H54 (cell line): ENCODE measurements around the gene APP.
A peak's percentile ranks its signal among the peaks of the same experiment; 100 is the strongest.

Source experiments
- DNase-seq: peaks from one replicate; pipeline ENCODE4 v3.0.0; 2011; ENCODE audit warnings: low spot score, mixed read lengths; ENCODE audit not compliant: insufficient read length
- FAIRE-seq: peaks from 3 replicates; lab custom pipeline; 2011; peaks lifted over from hg19 to GRCh38; lab: Jason Lieb, UNC
- POLR2A ChIP-seq: IDR thresholded peaks from 2 replicates; pipeline ENCODE4 v1.6.1; 2011; ENCODE audit warnings: low read depth, mild to moderate bottlenecking, low read length

The APP gene

DNA sequence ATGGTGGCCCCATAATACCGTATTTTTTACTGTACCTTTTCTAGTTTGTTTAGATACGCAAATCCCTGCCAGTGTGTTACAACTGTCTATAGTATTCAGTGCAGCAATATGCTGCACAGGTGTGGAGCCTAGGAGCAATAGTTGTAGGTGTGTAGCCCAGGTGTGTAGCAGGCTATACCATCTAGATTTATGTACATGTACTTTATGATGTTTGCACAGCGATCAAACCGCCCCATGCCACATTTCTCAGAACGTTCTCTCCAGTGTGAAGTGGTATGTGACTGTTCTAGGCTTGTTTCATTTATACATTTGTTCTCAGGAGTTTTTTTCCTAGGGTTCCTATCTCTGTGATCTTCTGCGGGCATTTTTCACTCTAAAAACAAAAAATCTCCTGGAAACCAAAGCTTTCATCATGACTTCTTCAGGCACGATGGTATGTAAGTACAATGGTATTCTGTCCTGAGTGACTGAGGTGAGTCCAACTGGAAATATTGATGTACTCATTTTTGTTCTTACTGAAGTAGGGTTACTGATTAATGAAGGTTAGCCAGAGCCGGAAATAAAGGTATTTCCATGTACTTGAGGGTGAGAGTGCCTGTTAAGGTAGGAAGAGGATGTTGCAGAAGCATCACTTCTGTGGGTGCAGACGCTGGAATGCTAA lies 282.8 kb downstream of the APP start:
- TF ChIP-seq POLR2A: no peak
- DNase-seq: no peak
- no peak for FAIRE-seq

DNA sequence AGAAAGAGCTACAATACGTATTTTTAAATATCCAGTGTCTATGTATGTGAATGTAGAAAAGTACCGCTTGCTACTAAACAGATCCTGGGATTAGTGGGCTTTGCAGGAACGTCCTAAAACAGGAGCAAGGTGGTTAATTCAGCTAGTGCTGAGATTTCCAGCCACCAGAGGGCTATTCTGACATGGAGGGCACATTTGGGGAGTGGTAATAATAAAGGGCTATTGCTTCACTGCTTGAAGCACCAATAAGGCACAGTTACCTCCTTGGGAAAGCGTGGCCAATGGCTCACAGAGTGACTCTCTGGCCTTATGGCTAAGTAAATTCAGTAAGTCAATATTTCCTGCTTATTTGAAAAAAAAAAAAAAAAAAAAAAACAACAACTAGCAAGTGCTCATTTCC lies 283.4 kb downstream of the APP start:
- FAIRE-seq (no peak), DNase-seq (no peak)
- no peak for TF ChIP-seq POLR2A

DNA sequence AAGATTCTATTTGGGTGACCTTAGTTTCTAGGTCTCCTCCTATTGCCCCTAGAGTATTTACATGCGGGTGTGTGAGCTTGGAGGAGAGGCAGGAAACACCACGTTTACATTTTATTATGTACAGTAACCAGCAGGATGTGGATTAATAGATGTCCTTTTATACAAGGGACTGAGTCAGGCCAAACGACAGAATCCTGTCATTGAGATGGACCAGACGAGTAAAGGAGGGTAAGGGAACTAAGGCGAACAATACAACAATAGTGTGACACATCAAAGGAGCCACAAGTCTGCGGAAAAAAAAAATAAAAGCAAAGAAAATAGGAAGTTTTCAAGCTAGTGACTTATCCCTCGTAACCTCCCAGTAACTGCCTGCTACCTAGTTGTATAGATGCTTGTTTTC lies 284.7 kb downstream of the APP start:
- FAIRE-seq: no peak
- TF ChIP-seq POLR2A: no peak
- DNase-seq: no peak

DNA sequence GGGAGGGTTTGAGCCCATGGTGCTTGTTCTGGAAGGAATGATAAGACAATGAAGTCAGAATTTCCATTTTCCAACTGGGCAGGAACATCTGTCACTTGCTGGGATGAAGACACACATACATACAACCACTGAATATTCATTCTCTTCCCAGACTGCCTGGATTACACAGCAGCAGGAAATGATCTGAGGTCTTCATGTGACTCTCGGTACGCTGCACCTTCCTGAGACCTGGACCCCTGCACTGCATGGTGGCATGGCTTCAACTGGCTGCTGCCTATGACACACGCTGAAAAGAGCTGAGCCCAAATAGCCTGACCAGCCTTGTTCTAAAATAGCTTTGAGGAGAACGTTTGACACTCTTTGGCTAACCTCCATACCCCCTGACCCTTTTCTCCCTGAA lies 285.2 kb downstream of the APP start:
- no peak for TF ChIP-seq POLR2A
- no peak for DNase-seq
- FAIRE-seq: no peak

DNA sequence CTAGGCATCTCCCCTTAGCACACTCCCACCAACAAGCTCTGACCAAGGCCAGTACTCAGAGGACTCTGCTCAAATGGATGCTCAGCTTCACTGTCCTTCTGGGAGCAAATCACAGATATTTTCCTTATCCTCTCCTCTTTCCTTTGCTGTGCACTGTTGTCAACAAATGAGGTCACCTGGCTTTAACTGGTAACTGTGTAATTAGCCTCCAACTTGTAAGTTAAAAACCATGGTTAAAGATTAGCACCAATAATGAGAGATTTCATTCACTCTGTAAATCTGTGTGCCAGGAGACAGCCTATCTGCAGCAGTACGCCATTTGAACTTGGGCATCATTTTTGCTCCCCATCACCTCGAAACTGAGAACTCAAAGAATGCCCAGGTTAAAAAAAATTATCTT lies 286.3 kb downstream of the APP start:
- TF ChIP-seq POLR2A: no peak
- no peak for FAIRE-seq

DNA sequence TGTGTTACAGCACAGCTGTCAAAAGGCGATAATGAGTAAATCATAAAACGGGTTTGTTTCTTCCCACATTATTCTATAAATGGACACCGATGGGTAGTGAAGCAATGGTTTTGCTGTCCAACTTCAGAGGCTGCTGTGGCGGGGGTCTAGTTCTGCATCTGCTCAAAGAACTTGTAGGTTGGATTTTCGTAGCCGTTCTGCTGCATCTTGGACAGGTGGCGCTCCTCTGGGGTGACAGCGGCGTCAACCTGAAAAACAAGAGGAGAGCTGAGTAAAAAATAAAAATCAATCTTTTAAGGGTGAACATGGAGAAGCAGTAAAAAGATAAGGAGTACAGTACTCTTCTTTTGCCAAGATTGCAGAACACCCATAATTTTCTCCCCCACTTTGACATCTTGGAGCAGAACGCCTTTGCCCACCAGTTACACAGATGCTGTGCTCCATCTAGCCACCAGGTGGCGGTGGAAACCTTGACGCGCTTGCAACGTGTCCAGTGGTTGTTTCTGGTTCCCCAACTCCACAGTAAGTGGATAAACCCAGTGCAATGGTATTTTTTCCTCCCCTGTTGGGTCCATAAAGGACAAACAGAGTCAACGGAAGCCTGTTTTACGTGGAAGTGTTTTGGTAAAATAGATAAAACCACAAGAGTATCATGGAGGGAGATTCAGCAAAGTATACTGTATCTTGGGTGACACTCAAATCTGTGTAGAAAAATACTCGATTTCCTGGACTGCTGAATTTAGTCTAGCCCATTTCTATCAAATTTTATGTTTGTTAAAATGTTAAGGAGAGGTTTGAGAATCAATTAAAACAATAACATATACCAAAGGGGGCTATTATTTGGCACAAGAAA lies 288.8 kb downstream of the APP start:
- DNase-seq (peak; percentile 57), FAIRE-seq (no peak)
- no peak for TF ChIP-seq POLR2A

More for the DNA sequence above, 286.3 kb downstream of the APP start:
- DNase-seq: no peak

DNA sequence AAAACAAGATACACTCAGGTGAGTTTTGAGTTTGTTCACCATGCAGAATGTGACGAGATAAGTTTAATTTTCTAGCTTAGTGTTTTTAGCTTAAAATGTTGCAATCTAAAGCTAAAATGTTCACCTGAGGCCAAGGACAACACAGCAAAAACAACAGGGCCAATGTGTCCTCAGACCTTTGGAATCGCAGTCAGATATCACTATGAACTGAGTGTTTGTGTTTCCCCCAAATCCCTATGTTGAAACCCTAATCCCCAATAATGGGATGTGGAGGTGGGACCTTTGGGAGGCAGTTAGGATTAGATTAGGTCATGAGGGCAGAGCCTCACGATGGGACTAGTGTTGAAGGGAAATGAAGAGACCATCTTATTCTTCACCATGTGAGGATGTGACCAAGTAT lies 291.4 kb downstream of the APP start:
- FAIRE-seq: no peak

DNA sequence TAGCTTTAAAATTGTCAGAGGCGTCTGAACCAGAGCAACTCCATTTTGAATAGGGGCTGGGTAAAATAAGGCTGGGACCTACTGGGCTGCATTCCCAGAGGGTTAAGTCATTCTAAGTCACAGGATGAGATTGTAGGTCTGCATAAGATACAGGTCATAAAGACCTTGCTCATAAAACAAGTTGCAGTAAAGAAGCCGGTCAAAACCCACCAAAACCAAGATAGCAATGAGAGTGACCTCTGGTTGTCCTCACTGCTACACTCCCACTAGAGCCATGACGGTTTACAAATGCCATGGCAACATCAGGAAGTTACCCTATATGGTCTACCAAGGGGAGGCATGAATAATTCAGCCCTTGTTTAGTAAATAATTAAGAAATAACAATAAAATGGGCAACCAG lies 292.2 kb downstream of the APP start:
- no peak for FAIRE-seq
- TF ChIP-seq POLR2A: no peak
- DNase-seq: no peak

More for the DNA sequence above, 291.4 kb downstream of the APP start:
- no peak for TF ChIP-seq POLR2A
- DNase-seq: no peak

DNA sequence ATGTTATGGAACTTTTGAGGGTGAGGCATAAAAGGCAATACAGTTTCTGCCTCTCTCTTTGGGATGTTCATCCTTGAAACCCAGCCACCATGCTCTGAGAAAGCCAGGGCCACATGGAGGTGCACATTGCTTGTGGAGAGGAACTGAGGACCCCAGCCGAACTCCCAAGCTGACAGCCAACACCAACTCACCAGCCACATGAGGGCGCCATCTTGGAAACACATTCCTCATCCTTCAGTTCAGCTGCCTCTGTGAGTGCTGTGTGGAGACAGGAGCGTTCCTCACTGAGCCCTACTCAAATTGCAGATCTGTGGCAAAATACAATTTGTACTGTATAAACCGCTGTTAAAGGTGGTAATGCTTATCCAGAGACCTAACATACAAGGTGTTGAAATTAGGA lies 298.3 kb downstream of the APP start:
- DNase-seq (no peak), FAIRE-seq (no peak)
- TF ChIP-seq POLR2A: no peak

DNA sequence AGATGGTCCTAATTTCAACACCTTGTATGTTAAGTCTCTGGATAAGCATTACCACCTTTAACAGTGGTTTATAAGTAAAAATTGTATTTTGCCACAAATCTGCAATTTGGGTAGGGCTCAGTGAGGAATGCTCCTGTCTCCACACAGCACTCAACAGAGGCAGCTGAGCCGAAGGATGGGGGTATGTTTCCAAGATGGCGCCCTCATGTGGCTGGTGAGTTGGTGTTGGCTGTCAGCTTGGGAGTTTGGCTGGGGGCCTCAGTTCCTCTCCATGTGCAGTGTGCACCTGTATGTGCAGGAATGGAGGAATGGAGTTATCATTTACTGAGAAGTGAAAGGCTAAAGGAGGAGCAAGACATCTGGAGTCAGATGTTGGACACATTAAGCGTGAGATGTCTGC lies 299.0 kb downstream of the APP start:
- no peak for TF ChIP-seq POLR2A
- DNase-seq (no peak), FAIRE-seq (no peak)

DNA sequence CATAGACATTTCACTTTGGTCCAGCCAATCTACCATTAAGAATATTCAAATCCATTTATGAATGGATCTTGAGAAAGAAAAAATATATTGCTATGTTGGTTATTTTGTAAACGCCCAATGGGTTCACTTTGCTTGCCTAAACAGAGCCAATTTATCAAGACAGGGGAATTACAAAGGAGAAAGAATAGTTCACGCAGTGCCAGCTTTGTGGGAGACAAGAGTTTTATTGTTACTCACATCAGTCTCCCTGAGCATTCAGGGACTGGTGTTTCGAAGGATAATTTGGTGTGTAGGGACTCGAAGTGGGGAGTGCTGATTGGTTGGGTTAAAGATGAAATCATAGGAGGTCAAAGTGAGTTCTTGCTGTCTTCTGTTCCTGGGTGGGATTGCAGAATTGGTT lies 300.5 kb downstream of the APP start:
- FAIRE-seq (no peak), DNase-seq (no peak)
- TF ChIP-seq POLR2A: no peak

DNA sequence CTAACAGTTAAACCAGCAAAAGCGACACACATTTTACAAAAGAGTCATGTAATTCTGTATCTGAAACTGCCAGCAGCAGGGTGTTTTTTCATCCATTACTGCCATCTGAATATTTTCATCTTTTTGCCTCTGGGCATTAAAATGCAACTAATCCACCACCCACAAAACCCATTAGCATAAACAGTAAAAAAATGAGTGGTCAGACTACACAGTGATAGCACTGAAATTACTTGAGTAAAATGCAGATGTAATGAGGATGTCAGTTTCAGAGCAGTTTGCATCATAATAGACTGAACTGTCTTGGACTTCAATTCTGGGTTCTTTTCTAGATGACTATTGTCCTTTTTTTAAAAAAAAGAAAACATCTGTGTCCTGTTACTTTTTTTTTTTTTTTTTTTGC lies 303.5 kb downstream of the APP start:
- FAIRE-seq: no peak
- DNase-seq: no peak
- TF ChIP-seq POLR2A: no peak

DNA sequence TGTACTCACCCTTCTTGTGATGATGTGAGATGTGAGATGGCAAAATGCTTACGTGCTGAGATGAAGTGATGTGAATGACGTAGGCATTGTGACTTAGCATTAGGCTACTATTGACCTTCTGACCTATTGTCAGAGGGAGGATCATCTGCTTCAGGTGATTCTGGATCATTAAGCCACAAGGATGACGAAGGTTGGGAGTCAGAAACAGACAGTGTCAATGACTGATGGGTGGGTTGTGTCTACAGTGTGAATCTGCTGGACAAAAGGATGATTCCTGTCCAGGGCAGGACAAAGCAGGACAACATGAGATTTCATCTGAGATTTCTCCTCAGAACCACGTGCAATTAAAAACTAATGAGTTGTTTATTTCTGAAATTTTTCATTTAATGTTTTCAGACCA lies 306.8 kb downstream of the APP start:
- no peak for FAIRE-seq

DNA sequence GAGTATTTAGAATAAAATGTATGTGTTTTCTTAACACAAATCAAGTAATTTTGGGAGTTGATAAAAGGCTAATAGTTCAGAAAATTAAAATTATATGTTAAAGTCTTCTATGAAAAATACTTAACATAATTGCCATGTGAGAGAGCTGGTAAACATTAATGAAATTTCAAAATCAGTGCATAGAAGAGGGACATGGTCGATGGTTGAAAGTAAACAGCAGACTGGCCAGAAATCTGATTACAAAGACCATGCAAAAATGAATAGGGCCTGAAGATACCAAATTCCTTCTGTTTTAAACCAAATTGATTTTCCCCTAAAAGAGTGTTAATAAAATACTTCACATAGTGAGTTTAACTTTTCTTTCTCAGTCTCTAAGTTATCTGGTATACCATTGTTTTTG lies 307.5 kb downstream of the APP start:
- no peak for TF ChIP-seq POLR2A
- no peak for DNase-seq
- FAIRE-seq: no peak

More for the DNA sequence above, 306.8 kb downstream of the APP start:
- no peak for DNase-seq
- TF ChIP-seq POLR2A: no peak

DNA sequence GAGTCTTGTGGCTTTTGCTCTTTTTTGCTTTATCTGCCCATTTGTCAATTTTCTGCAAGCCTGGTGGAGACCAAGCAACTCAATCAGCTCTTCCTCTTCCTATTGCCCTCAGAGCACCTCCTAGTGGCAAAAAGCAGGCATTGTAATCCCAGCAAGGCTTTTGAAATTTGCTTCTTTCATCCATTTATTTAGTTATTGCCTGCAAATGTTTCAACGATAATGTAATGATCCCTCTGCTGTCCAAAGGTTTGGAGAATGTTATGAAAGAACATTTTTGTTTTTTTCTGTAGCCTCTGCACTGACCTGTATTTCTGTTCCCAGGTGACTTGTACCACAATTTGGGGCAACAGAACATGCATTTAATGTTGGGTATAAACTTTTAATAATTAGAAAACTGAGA lies 308.0 kb downstream of the APP start:
- no peak for FAIRE-seq
- TF ChIP-seq POLR2A: no peak
- DNase-seq: peak; percentile 9

DNA sequence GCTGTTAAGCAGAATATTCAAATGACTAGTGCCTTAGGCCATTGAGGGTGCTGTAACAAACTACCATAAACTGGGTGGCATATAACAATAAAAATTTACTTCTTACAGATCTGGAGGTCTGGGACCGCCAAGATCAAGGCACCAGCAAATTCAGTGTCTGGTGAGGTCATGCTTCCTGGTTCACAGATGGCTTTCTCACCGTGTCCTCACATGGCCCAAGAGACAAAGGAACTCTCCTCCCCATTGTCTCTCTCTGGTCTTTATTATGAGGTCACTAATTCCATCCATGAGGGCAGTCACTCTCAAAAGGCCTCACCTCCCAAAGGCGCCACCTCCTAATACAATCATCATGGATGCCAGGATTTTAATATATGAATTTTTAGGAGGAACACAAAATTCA lies 308.5 kb downstream of the APP start:
- DNase-seq (no peak), FAIRE-seq (no peak)
- TF ChIP-seq POLR2A: no peak
